ENCODE measurements around the gene PNPLA1. TPM values are rescaled to one million over a fixed set of nuclear protein-coding genes. Genes with fewer than 3 reads are reported as not detected.

The PNPLA1 gene
- total and polyA plus RNA-seq, 12 donors, result 0.21 to 0.28 TPM; not detected in 10

DNA sequence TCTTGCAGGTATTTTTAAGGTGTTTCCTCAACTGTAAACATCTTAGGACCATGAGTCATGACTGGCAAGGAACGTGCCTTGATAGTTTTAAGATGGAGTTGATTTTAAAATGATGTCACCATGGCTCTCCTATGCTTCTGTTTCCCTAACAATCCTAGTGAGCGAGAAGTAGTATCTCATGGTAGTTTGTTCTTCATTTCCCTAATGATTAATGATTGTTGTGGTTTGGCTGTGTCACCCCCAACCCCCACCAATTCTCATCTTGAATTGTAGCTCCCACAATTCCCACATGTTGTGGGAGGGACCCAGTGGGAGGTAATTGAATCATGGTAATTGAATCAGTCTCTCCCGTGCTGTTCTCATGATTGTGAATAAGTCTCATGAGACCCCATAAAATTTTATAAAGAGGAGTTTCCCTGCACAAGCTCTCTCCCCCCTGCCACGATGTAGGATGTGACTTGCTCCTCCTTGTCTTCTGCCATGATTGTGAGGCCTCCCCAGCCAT, 83.6 kb downstream of the PNPLA1 start:
- ATAC-seq (no peak), DNase-seq (no peak)
- peaks cover 0 to 66% (median 20%) of the 10 kb centered on the region in 7 donors for H3K27me3 ChIP-seq
- peaks cover 0 to 47% (median 25%) of the 10 kb centered on the region in 9 donors for H3K4me1 ChIP-seq
- no peak overlapping the region for H3K27ac ChIP-seq
- 74 to 75% methylated on average over 4 of the region's 4 CpGs for WGBS, 2 donors
- no peaks in the 10 kb centered on the region for H3K36me3 ChIP-seq
- TF ChIP-seq, protein P1, sequence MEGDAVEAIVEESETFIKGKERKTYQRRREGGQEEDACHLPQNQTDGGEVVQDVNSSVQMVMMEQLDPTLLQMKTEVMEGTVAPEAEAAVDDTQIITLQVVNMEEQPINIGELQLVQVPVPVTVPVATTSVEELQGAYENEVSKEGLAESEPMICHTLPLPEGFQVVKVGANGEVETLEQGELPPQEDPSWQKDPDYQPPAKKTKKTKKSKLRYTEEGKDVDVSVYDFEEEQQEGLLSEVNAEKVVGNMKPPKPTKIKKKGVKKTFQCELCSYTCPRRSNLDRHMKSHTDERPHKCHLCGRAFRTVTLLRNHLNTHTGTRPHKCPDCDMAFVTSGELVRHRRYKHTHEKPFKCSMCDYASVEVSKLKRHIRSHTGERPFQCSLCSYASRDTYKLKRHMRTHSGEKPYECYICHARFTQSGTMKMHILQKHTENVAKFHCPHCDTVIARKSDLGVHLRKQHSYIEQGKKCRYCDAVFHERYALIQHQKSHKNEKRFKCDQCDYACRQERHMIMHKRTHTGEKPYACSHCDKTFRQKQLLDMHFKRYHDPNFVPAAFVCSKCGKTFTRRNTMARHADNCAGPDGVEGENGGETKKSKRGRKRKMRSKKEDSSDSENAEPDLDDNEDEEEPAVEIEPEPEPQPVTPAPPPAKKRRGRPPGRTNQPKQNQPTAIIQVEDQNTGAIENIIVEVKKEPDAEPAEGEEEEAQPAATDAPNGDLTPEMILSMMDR (IDR thresholded peaks at IDR 0.05), result no peak
- H3K4me3 ChIP-seq, result no peak overlapping the region
- intact Hi-C loops (cut with DNase I), result loop anchor here in 4 of 10 donors (10.0 kb wide), 2 partner anchors 229 to 329 kb away; partner anchors contain the start of genes MAPK14 (in 2 of the 4) and SLC26A8 (in 2 of the 4)
- H3K9me3 ChIP-seq, result peaks cover 0 to 7% (median 0%) of the 10 kb centered on the region in 11 donors

DNA sequence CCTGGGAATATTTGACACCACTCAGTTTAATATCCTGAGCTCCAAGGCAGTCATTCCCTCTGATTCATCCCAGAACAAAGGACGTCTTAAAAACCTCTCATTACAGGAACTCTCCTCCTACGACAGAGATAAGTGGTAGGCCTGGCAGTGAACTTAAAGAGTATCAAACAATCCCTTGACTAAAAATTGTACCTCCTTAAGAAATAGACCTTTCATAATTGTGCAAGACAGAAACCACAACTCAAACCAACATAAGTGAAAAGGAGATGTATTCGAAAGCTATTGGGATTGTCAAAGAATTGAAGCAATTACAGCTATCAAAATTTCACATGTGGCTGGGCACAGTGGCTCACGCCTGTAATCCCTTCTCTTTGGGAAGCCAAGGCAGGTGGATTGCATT, 86.0 kb downstream of the PNPLA1 start:
- H3K36me3 ChIP-seq, result no peaks in the 10 kb centered on the region
- WGBS, 2 donors, result 76 to 91% methylated on average over 4 of the region's 4 CpGs
- H3K4me3 ChIP-seq, result no peak overlapping the region
- peaks cover 0 to 7% (median 0%) of the 10 kb centered on the region in 11 donors for H3K9me3 ChIP-seq
- no peak for ATAC-seq
- H3K4me1 ChIP-seq, result peaks cover 0 to 52% (median 30%) of the 10 kb centered on the region in 9 donors
- no peak overlapping the region for H3K27ac ChIP-seq
- DNase-seq, result no peak
- intact Hi-C loops (cut with DNase I), result loop anchor here in 5 of 10 donors (5.0 to 10.0 kb wide), 3 partner anchors 229 to 331 kb away; partner anchors contain the start of genes MAPK14 (in 2 of the 5) and SLC26A8 (in 2 of the 5)
- TF ChIP-seq, protein P1 (IDR thresholded peaks at IDR 0.05), result no peak
- H3K27me3 ChIP-seq, result peaks cover 0 to 57% (median 17%) of the 10 kb centered on the region in 7 donors

DNA sequence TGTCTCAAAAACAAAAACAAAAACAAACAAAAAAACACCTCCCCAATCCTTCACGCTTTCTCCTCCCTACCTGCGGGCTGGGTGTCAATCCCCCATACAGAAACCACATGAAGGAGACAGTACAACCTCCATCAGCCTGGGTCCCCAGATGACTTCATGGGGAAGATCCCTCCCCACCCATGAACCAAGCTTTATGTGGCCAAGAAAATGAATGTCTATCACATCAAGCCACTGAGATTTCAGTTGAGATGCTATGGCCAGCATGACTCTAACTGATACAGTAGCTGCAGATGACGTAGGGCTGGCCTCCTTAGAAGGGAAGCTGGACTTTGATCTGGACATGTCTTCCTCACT, 88.0 kb downstream of the PNPLA1 start:
- peak overlapping the region in 5 of 10 donors; percentile 31 to 72 (median 48) for H3K27ac ChIP-seq
- peak in 1 of 8 donors; percentile 13 for ATAC-seq

More for the DNA sequence above, 88.0 kb downstream of the PNPLA1 start:
- peaks cover 0 to 2% (median 0%) of the 10 kb centered on the region in 11 donors for H3K9me3 ChIP-seq
- intact Hi-C loops (cut with DNase I), result loop anchor here in 7 of 10 donors (2.0 to 10.0 kb wide), 5 partner anchors 17 to 333 kb away; partner anchors contain the start of genes MAPK14 (in 2 of the 7) and SLC26A8 (in 2 of the 7)
- peaks cover 0 to 46% (median 25%) of the 10 kb centered on the region in 9 donors for H3K4me1 ChIP-seq
- 86 to 88% methylated on average over 3 of the region's 3 CpGs for WGBS, 2 donors
- TF ChIP-seq, protein P1 (IDR thresholded peaks at IDR 0.05), result no peak
- H3K4me3 ChIP-seq, result no peak overlapping the region
- H3K27me3 ChIP-seq, result peaks cover 0 to 55% (median 17%) of the 10 kb centered on the region in 7 donors
- no peak for DNase-seq
- H3K36me3 ChIP-seq, result no peaks in the 10 kb centered on the region

Other genes starting within 250 kb of the PNPLA1 start
- under 1 TPM in 5 of 10 donors, not detected in 5; 0.07 to 0.11 (median 0.10) TPM for gene SLC26A8, start 245.4 kb upstream of the PNPLA1 start, total RNA-seq
- gene SLC26A8, start 245.4 kb upstream of the PNPLA1 start, polyA plus RNA-seq, result under 1 TPM in 1 of 2 donors, not detected in 1; 0.03 TPM
- 10 to 100 TPM; 25.0 to 38.1 (median 29.4) TPM for gene MAPK14, start 242.3 kb upstream of the PNPLA1 start, total RNA-seq
- gene MAPK14, start 242.3 kb upstream of the PNPLA1 start, polyA plus RNA-seq, result 10 to 100 TPM in 1 of 2 donors, 1 to 10 TPM in 1; 9.2 to 18.2 TPM
- gene MAPK13, start 139.5 kb upstream of the PNPLA1 start, total RNA-seq, result 1 to 10 TPM in 4 of 10 donors, under 1 TPM in 6; 0.11 to 5.0 (median 0.69) TPM
- gene MAPK13, start 139.5 kb upstream of the PNPLA1 start, polyA plus RNA-seq, result 1 to 10 TPM in 1 of 2 donors, under 1 TPM in 1; 0.95 to 1.3 TPM
- 10 to 100 TPM; 14.1 to 20.5 (median 16.2) TPM for gene BRPF3, start 73.3 kb upstream of the PNPLA1 start, total RNA-seq
- gene BRPF3, start 73.3 kb upstream of the PNPLA1 start, polyA plus RNA-seq, result 1 to 10 TPM; 6.3 to 8.5 TPM
- not detected for gene BNIP5, start 66.8 kb downstream of the PNPLA1 start, total RNA-seq
- not detected for gene BNIP5, start 66.8 kb downstream of the PNPLA1 start, polyA plus RNA-seq
- gene ETV7, start 117.6 kb downstream of the PNPLA1 start, total RNA-seq, result 1 to 10 TPM in 1 of 10 donors, under 1 TPM in 4, not detected in 5; 0.15 to 5.9 (median 0.17) TPM
- gene ETV7, start 117.6 kb downstream of the PNPLA1 start, polyA plus RNA-seq, result under 1 TPM; 0.10 to 0.22 TPM
- gene PXT1, start 172.8 kb downstream of the PNPLA1 start, total RNA-seq, result under 1 TPM in 5 of 10 donors, not detected in 5; 0.18 to 0.34 (median 0.23) TPM
- under 1 TPM; 0.15 to 0.26 TPM for gene PXT1, start 172.8 kb downstream of the PNPLA1 start, polyA plus RNA-seq
- gene KCTD20, start 172.9 kb downstream of the PNPLA1 start, total RNA-seq, result 10 to 100 TPM; 21.4 to 36.6 (median 26.1) TPM
- 10 to 100 TPM in 1 of 2 donors, 1 to 10 TPM in 1; 8.9 to 13.4 TPM for gene KCTD20, start 172.9 kb downstream of the PNPLA1 start, polyA plus RNA-seq

Data from heart right ventricle (tissue), 16 donors.